Activated CD4-positive, alpha-beta T cell treated with anti-CD3 and anti-CD28 coated beads for 36 hours (primary cell): ENCODE results near the gene TICAM1. TPM values are rescaled to one million over a fixed set of nuclear protein-coding genes. Genes with fewer than 3 reads are reported as not detected.

Experiments
- ATAC-seq: fragments of 200-7000 bp; cut with Tn5 transposase; one replicate; pipeline ENCODE4 v1.10.0; 2021; ENCODE audit warnings: mild to moderate bottlenecking, moderate library complexity
- CTCF ChIA-PET: fragments of 350-600 bp; sonication (Branson Sonifier 250); formaldehyde crosslinking; loops from one replicate; lab custom pipeline; 2021; ENCODE audit warnings: antibody characterized with exemption; lab: Charles Lee
- POLR2A ChIA-PET: fragments of 350-600 bp; sonication (Branson Sonifier 250); formaldehyde crosslinking; loops from one replicate; lab custom pipeline; 2021; ENCODE audit warnings: antibody characterized with exemption, inconsistent platforms; lab: Charles Lee
- DNase-seq: peaks from one replicate; pipeline ENCODE4 v3.0.0-alpha.2; 2020
- H3K27ac Mint-ChIP-seq: one replicate; pipeline ENCODE4 v1.8.0; 2021; ENCODE audit warnings: mixed read lengths
- H3K27me3 Mint-ChIP-seq: one replicate; pipeline ENCODE4 v1.8.0; 2021; ENCODE audit warnings: mixed read lengths
- H3K36me3 Mint-ChIP-seq: one replicate; pipeline ENCODE4 v1.8.0; 2021; ENCODE audit warnings: low read depth, mixed read lengths
- H3K4me1 Mint-ChIP-seq: one replicate; pipeline ENCODE4 v1.8.0; 2021; ENCODE audit warnings: mixed read lengths
- H3K4me3 Mint-ChIP-seq: one replicate; pipeline ENCODE4 v1.8.0; 2021; ENCODE audit warnings: mild to moderate bottlenecking, moderate library complexity, mixed read lengths
- H3K9me3 Mint-ChIP-seq: one replicate; pipeline ENCODE4 v1.8.0; 2021; ENCODE audit warnings: low read depth, mixed read lengths
- intact Hi-C, 2 experiments: fragments of 100-400 bp; cut with DNase I in 1 of 2; cut with micrococcal nuclease in 1 of 2; formaldehyde crosslinking; loops; one replicate each; pipeline versions ENCODE4 v1.14.2 to v1.15.1; 2022 to 2024; cut with DNase I, micrococcal nuclease
- microRNA-seq: library from miRNA; unstranded; fragments of <30 nt; microRNA quantifications from one replicate; pipeline ENCODE4 v1.2.0, GENCODE V29; 2021; ENCODE audit warnings: borderline replicate concordance
- total RNA-seq, 2 experiments: library from RNA; stranded (reverse); gene quantifications; one replicate each; pipeline ENCODE4 v1.2.3, GENCODE V29; 2021

Gene TICAM1
- total RNA-seq, 2 experiments from 2014 or later, result 23.4 to 24.1 TPM

DNA sequence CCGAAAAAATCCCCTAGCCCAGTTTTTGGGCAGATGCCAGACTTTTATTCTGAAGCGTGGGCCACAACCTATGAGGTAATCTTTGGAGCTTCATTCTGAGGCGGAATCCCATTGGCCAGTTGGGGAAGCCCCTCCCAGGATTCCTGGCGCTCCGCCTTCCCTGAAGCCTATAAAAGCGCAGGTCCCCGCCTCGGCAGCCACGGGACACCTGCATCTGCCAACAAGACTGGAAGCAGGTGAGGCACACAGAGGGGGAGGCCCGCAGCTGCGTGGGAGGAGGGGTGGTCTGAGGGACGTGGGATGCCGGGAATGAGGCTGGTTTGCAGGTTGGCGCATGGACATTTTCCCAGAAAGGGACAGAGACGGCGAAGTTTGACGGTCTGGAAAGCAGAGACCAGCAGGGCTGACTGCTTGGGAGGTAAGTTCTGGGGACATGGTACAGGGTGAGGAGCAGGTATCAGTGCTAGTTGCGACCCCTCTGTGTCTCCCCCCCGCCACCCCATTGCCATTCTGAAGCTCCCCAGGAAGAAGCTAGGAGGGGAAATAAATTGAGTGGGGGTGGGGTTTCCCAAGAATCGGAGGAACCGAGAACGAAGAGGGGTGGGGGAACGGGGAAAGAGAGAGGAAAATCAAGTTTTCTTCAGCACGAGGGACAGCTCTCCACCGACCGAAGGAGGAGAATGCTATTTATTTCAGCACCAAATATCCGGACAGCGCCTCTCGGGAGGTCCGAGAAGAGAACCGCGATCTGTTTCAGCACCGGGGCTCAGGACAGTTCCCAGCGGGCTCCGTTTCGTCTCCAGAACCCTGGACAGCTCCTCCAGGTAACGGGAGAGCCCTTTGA is 62.4 kb downstream of the TICAM1 start:
- H3K36me3 Mint-ChIP-seq, result no peaks in the 10 kb centered on the region
- H3K27me3 Mint-ChIP-seq, result peaks cover 11% of the 10 kb centered on the region
- no peaks in the 10 kb centered on the region for H3K4me1 Mint-ChIP-seq
- H3K4me3 Mint-ChIP-seq, result no peak overlapping the region
- DNase-seq (peak; percentile 92), ATAC-seq (peak; percentile 85)
- intact Hi-C loops, result loop anchor here in 1 of 2 experiments (1.0 kb wide), 2 partner anchors 10 to 22 kb away; partner anchors contain the start of gene FEM1A
- POLR2A ChIA-PET, result interaction anchor here (1.0 kb wide), 1 partner anchor 22 kb away, joined by 5 read pairs; the partner anchor contains the start of gene FEM1A
- no peak overlapping the region for H3K27ac Mint-ChIP-seq
- CTCF ChIA-PET, result interaction anchor here (0.5 to 2.2 kb wide), 6 partner anchors 19 to 1819 kb away, joined by 3 to 18 read pairs (median 3); partner anchors contain the start of gene FEM1A
- H3K9me3 Mint-ChIP-seq, result no peaks in the 10 kb centered on the region

Small RNAs within 50 kb of the gene (microRNA-seq; reads per million reads assigned to microRNA genes)
- gene MIR7-3, result 8.1 reads per million, percentile 24 among the genes with 10 or more reads in this experiment

Other genes with a start within 250 kb of the TICAM1 start
- 10 to 100 TPM; 14.1 to 15.4 TPM for gene TNFAIP8L1, start 192.2 kb downstream of the TICAM1 start, total RNA-seq
- gene MYDGF, start 161.4 kb downstream of the TICAM1 start, total RNA-seq, result 10 to 100 TPM; 34.7 to 53.8 TPM
- 10 to 100 TPM; 49.2 to 51.3 TPM for gene DPP9, start 107.9 kb downstream of the TICAM1 start, total RNA-seq
- 10 to 100 TPM in 1 of 2 experiments, 1 to 10 TPM in 1; 9.2 to 10.6 TPM for gene FEM1A, start 40.0 kb downstream of the TICAM1 start, total RNA-seq
- gene PLIN3, start 36.0 kb upstream of the TICAM1 start, total RNA-seq, result 10 to 100 TPM; 26.9 to 27.5 TPM
- not detected for gene ARRDC5, start 71.2 kb upstream of the TICAM1 start, total RNA-seq
- 100 to 1,000 TPM; 126 to 151 TPM for gene UHRF1, start 77.8 kb upstream of the TICAM1 start, total RNA-seq
- gene KDM4B, start 137.4 kb upstream of the TICAM1 start, total RNA-seq, result 10 to 100 TPM; 33.9 to 35.8 TPM